ENCODE results near the gene FAH.
A peak's percentile ranks its signal among the peaks of the same experiment; 100 is the strongest.
"Not testable (repeated sequence)": the region's sequence is repeated elsewhere in the genome, so short reads cannot be mapped to it uniquely, and the experiment has no call there.

The FAH gene

GRCh38 chr15:80152896-80153876, at the start of gene FAH:
Gene FAH, plus strand, starts transcription at chr15:80152999. Its CDS starts 56 bp downstream, at chr15:80153055.
- peak; percentile 64 for DNase-seq

DNA sequence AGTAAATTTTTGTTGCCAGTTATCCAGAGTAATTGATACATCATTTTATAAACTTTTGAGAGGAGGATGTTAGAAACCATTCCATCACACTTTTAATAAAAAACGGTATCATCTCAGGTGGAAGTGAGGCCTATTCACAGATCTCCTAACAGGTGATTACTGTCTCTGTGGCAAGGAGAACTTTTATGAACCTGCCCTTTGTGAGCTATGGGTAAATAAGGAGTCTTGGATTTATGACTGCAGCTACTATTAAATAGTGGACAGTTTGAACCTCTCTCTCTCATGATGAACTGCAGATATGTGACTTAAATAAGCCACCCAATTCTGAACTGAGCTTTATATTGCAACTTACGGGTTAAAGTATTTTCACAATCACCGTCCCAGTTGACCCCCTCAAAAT, 47.6 kb upstream of the FAH start:
- DNase-seq, result no peak

DNA sequence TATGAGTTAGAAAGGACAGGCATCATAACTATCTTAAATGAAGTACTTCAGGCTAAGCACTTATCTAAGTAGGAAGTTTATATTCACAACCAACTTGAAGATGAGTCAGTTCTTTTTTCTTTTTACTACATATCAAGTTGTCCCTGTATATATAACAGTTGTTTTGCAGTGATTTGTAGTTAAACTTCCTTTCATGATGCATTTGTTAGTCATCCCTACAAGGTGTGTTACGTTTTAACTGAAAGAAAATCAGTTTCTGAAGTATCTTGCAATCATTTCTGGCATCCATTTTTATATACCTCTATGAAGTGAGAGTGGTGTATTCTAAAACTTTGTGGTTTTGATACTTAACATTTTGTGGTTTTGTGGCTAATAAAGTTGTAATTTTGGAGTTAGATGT, 47.2 kb upstream of the FAH start:
- peak; percentile 46 for DNase-seq

- DNase-seq, result no peak
Observed at GRCh38 chr15:80106051-80106450, 46.7 kb upstream of the FAH start.

DNA sequence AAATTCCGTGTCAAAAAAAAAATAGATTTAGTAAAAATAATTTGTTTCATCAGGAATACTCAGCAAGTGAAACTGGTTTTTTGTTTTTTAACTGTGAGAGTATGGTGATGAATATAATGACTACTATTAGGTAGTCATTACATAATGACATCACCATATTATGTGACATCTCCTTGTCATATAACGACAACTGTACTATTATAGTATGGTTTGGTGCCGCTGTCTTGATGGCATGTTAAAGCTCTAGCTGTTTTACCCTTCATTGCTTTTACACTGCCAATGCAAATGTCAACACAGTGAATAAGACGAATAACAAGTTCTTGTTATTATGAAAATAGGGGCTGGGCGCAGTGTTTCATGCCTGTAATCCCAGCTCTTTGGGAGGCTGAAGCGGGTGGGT, 45.6 kb upstream of the FAH start:
- DNase-seq, result no peak

GRCh38 chr15:80107774-80108173, 45.0 kb upstream of the FAH start:
- DNase-seq, result no peak

DNA sequence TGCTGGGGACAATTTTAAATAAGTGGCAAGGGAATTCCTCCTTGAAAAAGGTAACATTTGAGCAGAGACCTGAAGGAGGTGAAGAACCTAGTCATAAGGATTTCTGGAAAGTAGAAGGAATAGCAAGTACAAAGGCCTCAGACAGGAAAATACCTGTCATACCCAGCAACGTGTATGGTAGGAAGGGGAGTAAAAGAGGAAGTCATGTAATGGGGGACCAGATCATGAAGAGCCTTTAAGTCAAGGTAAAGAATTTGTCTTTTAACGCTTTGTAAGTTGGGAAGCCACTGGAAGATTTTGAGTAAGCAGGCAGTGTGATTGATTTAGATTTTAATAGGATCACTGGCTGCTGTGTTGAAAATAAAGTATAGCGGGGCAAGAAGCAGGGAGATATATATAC, 43.4 kb upstream of the FAH start:
- no peak for DNase-seq

DNA sequence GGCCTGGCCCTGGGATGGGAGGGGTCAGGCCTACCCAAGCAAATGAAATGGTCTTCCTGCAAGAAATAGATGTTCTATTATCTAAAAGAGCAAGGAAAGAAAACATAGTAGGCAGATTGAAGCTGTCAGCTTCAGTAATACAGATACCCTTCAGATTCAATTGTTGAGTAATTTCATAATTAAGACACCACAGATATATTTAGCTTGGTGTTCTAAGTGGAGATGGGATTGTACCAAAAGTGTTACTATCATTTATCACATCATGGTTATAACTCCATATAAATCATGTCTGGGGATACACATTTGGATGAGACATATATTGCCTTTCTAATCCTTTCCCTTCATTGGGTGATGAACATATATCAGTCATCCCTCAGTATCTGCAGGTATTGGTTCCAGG, 41.9 kb upstream of the FAH start:
- DNase-seq, result no peak

DNA sequence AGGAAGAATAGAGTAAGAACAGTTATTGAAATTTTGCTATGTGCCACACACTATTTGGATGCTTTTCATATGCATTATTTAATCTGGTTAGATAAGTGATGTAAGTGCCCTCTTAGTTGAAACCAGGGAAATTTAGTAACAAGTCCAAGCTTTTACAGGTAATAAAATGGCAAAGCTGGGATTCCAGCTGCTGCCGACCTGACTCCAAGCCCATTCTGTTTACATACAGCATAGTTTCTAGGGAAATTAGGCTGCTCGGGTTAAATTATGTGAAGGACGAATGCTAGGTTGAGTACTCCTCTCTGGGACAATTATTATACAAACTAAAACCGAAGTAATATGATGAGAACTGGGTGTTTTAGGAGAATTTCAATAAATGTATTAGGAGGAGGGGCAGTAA, 38.7 kb upstream of the FAH start:
- DNase-seq, result no peak

DNA sequence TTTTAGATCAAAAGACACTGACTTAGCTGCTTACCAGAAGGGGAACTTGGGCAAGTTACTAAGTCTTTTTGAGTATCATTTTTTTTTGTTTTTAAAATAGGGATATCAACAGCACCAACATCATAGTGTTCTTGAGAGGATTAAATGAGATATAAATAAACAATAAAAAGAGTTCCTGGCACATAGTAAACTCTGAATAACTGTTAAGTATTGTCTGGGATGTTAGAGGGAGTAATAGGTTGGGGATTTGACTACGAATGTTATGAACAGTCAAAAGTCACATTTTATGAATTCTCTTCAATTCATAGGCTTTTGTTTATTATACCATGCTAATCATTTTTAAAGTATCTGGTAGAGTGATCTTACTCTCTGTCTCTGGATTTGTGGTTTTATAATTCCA, 37.8 kb upstream of the FAH start:
- no peak for DNase-seq

DNA sequence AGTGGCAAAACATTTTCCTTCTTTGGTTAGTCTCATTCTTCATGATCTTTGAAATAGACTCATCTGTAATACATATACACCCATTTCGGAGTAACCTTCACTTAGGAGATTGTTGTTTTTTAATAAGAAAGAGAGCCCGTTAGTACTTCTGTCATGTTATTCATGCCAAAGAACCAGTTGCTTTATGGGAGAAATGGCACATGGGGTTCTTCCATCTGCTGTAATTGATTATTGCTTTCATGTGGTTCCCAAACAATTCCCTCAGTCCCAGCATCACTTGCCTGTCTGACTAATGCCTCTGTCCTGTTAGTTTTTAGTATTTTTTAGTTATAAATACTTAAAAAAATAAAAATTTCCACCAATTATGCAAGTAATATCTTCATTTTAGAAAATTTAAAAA, 33.8 kb upstream of the FAH start:
- no peak for DNase-seq

DNA sequence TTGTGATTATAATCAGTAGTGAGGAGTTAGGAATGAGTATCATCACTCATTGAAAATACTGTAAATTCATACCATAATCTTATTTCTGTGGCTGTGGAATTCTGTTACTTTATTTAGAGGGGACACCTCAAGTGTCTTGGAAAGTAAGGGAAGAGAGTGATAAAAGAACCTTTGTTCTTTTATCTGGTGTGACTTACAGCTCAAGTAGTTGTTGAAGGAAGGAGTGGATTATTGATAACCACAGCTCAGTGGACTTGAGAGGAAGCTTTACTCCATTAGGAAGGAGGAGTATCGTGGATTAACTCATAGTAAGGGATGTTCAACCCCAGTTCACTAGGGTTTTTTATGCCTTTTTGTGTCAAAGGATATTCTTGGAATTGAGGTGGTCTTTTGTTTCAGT, 32.2 kb upstream of the FAH start:
- DNase-seq, result no peak

DNA sequence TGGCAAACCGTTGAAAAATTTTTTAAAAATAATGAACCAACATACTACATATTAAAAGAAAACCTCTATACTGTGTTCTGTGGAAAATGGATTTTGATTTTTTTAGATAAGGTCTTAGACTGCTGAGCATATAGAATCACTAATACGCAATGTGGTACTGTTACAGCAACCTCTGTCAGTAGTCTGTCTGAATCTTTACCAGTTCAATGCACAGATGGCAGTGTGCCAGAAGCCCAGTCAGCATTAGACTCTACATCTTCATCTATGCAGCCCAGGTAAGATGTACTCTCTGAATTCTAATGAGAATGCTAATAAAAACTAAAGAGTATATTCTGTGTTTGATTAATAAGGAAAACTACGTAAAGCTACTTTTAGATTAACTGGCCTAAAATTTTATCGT, 31.3 kb upstream of the FAH start:
- no peak for DNase-seq

DNA sequence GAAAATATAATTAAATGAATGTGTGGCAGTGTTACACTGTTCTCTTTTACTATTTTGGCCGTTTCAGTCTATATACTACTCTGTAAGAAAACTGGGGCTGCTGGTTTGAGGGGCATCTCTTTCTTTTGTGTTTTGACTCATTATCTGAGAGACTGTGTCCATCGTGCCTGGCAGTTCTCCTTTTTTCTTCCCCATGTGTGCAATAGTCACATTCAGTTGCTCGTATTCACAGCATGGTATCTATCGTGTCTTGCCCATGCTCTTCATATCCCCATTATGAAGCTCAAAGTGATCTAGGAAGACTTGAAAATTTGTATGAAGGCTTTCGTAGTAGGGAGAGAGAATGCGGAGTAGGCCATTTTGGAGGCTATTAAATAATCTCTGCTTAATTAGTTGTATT, 29.8 kb upstream of the FAH start:
- DNase-seq, result no peak

GRCh38 chr15:80127253-80127652, 25.5 kb upstream of the FAH start:
- DNase-seq, result not testable (repeated sequence)

DNA sequence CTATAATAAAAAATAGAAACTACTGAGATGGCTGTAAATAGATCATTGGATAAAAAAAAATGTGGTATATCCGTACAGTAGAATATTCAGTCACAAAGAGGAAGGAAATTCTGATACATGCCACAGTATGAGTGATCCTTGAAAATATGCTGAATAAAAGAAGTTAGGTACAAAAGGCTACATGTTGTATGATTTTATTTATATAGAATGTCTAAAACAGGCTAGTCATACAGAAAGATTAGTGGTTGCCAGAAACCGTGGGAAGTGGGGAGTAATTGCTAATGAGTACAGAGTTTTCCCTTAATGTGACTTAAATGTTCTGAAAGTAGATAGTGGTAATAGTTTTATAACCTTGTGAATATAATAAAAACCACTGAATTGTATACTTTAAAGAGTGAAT, 24.9 kb upstream of the FAH start:
- no peak for DNase-seq

DNA sequence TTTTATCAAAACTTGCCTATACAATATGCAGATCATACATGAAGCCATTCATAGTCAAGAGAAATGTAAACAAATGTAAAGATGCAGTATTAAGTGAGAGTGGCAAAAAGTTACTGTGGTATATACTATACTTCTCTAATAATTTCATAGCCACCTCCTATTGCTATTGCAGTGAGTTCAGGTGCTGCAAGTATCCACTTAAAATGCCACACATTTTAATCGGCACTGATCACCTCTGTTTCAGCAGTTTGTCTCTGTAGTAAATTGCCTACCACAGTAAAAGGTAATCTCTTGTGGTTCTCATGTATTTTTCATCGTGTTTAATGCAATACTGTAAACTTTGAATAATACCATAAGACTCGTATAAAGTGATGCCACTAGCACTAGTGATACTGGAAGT, 20.4 kb upstream of the FAH start:
- DNase-seq, result no peak

DNA sequence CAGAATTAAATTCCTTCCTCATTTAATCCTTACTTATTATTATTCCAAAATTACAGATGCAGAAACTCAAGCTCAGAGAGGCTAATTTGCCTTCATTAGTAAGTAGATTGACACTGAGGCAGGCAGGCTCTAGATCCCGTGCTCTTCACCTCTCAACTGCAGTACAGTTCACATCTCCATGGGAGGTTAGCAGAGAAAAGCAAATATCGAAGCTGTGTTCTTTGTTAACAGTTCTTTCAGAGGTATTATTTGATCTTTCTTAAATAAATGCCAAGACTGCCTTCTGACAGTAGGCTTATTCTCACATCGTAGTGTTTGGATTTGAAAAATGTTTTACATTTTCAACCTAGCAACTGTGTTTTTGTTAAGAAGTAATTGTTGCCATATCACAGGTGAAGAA, 15.9 kb upstream of the FAH start:
- no peak for DNase-seq

DNA sequence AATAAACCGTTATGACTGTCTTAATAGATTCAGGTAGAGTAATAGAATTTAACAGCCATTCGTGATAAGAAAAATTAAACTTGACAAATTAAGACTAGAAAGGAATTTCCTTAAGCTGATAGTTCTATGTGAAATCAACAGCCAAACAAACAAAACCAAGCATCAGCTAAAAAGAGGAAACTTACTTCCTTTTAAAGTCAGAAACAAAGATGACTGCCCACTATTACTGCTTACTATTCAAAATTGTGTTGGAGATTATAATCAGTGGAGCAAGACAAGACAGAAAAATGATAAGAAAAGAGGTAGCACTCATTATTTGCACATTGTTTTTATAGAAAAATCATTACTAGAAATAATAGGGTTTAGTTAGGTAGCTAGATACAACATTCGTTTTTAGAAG, 13.8 kb upstream of the FAH start:
- DNase-seq, result no peak

DNA sequence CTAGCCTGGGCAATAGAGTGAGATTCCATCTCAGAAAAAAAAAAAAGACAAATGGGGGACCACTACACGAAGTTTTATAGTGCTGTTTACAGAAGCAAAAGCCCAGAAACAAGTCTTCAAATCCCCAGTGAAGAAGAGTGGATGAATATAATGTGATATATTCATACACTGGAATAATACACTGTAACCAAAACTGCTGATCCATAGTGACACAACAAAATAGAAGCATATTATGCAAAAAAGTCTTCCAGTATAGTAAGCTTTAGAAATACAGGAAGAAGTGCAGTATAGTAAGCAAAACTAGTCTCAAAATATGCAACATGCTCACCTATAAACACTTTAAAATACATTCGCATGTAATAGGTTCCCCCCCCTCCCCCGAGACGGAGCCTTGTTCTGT, 11.9 kb upstream of the FAH start:
- DNase-seq, result no peak

DNA sequence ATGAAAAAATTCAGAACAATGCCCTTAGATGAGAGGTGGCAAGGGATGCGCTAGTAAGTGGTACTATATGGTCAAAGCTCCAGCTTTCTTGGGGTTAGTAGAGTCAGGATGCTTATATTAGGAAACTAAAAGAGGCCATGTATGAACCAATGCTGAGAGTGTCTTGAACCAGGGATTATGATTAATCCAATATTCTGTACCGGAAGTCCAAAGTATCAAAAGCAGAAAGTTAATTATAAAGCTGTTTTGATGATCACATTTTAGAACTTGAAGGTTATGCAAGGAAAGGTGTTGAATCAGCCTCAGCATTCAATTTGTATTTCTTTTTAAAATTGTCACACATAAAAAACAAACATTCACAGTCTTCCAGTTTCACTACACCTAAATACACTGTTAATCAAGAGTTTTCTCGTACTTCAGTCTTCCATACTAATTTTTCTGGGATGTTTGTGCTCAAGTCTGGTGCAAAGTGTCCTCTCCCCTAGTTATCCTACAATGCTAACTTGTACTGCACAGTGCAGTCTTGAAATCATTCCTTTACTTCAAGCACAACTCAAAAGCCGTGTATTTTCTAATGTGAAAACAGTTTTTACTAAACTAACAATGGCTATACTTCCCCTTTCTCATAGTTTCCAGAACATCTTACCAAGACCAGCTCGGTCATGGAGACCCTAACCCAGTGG, 10.7 kb upstream of the FAH start:
- DNase-seq, result no peak

DNA sequence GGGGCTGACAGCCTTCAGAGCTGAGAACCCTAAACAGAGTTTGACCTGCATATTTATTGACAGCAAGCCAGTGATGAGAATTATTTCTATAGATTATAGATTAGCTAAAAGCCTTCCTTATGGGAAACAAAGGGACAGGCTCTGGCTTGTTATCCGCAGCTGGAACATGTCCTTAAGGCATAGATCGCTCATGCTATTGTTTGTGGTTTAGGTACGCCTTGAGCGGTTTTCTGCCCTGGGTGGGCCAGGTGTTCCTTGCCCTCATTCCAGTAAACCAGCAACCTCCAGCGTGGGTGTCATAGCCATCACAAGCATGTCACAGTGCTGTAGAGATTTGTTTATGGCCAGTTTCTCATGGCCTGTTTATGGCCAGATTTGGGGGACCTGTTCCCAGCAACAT, 10.2 kb upstream of the FAH start:
- DNase-seq, result no peak

DNA sequence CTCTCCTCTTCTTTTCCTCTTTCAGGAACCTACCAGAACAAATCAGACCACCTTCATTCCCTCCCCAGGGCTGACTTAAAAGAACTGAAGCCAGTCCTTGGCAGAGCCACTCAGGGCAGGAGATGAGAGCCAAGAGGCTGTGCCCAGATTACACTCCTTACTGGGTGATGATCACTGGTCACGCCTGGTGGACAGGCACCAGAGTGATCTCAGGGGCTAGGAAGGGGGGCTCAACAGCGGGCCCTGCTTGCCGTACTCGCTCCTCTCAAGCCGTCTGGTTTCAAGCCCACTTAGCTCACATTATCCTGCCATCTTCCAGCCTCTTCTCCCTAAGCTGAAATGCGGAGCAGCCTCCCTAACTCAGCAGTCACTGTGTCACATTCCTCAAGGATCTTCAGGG, 1.7 kb upstream of the FAH start:
- DNase-seq, result no peak

GRCh38 chr15:80151576-80151975, 1.2 kb upstream of the FAH start:
- no peak for DNase-seq
